ENCODE data around the gene HSPA2. TPM values are rescaled to one million over a fixed set of nuclear protein-coding genes. Genes with fewer than 3 reads are reported as not detected.

HSPA2 gene
- total and polyA plus RNA-seq, 3 donors from 2014 or later: 134 to 389 (median 160) TPM

GRCh38 chr14:64544607-64545312 lies 4.2 kb downstream of the HSPA2 start:
- Histone ChIP-seq H3K36me3 (ENCODE audit: low read depth, missing control alignments) (no peaks in the 10 kb centered on the region), H3K4me1 (no peaks in the 10 kb centered on the region), H3K27me3 (no peaks in the 10 kb centered on the region), H3K9me3 (no peaks in the 10 kb centered on the region), H3K27ac (no peak overlapping the region), H3K4me3 (no peak overlapping the region)
- 79 to 81% methylated on average over 5 of the region's 5 CpGs for WGBS, 2 donors
- TF ChIP-seq CTCF (IDR thresholded peaks at IDR 0.05) (no peak), POLR2A (IDR thresholded peaks at IDR 0.05) (no peak)
- DNase-seq: no peak
- intact Hi-C loops (cut with DNase I; ENCODE audit: low total_unique reads): loop anchor here (10.0 kb wide), 1 partner anchor 90 kb away; no protein-coding TSS in a partner anchor

DNA sequence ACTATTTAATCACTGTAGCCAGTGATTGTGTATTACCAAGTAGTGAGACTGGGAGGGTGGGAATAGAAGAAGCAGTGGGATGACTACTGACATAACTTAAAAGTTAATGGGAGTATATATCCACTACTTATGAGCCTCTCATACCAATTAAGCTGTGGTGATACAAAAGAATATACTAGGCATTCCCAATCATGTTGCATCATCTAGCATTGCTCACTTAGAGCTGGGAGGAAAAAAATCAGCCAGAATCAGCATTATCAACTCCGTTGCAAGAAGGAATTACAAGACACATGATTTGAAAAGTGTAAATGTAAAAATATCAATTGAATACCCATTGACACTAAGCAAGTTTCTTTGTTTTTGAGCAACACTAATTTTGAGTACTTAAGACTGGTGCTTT lies 8.5 kb downstream of the HSPA2 start:
- 50 to 76% methylated on average over 1 of the region's 1 CpG for WGBS, 2 donors

GRCh38 chr14:64549791-64550620 lies 9.5 kb downstream of the HSPA2 start, which contains the start of gene PPP1R36:
Gene PPP1R36 (plus strand): TSS chr14:64549961. CDS start chr14:64549998, 37 bp downstream.
- Histone ChIP-seq H3K27ac (no peak within 1 kb of the TSS), H3K27me3 (no peaks in the 10 kb centered on the region), H3K9me3 (no peaks in the 10 kb centered on the region), H3K4me1 (no peaks in the 10 kb centered on the region), H3K36me3 (ENCODE audit: low read depth, missing control alignments) (no peaks in the 10 kb centered on the region), H3K4me3 (peak within 1 kb of the TSS; percentile 46 to 59)
- 17 to 20% methylated on average over 37 to 43 of the region's 54 CpGs for WGBS, 2 donors
- intact Hi-C loops (cut with DNase I; ENCODE audit: low total_unique reads): loop anchor here (10.0 kb wide), 1 partner anchor 85 kb away; no protein-coding TSS in a partner anchor
- no peak for TF ChIP-seq POLR2A (IDR thresholded peaks at IDR 0.05)
- DNase-seq: peak; percentile 28

More for the DNA sequence above, 8.5 kb downstream of the HSPA2 start:
- DNase-seq: no peak
- no peaks in the 10 kb centered on the region for H3K36me3 ChIP-seq (ENCODE audit: low read depth, missing control alignments)
- H3K27me3 ChIP-seq: no peaks in the 10 kb centered on the region
- H3K4me3 ChIP-seq: no peak overlapping the region
- intact Hi-C loops (cut with DNase I; ENCODE audit: low total_unique reads): loop anchor here (10.0 kb wide), 1 partner anchor 86 kb away; no protein-coding TSS in a partner anchor
- H3K9me3 ChIP-seq: no peaks in the 10 kb centered on the region
- H3K27ac ChIP-seq: no peak overlapping the region
- TF ChIP-seq POLR2A (IDR thresholded peaks at IDR 0.05): no peak
- no peak for TF ChIP-seq CTCF (IDR thresholded peaks at IDR 0.05)
- H3K4me1 ChIP-seq: no peaks in the 10 kb centered on the region

DNA sequence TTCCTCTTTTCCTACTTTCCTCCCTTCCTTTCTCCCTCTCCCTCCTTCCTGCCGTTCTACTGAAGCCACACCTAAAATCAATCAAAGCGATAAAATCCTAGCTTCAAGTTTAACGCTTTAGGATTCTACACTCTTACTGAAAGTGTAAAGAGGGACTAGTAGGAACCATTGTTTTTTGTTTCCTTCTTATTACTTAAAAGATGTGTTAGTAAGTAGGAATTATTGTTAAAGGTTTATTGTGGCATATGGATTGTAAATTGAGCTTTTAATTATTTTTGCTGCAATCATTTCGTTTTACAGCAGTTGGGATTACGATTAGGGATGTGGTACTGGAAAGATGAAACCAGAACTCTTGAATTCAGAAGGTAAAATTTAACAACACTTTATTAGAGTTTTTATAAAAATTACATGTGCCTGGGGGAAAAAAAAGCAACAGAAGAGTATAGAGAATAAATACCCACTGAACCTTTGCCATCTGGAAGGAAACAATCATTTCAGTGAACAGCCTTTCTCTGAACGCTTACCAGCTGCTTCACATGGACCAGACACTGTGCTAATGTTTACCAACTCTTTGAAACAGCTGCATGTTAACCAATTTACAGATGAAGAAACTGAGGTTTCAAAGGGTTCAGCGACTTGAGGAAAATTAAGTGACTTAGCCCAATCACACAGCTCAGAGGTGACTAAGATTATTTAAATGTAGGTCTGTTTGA lies 10.2 kb downstream of the HSPA2 start:
- DNase-seq: no peak
- 48 to 58% methylated on average over 7 of the region's 7 CpGs for WGBS, 2 donors
- intact Hi-C loops (cut with DNase I; ENCODE audit: low total_unique reads): no loop called here
- Histone ChIP-seq H3K27me3 (no peaks in the 10 kb centered on the region), H3K36me3 (ENCODE audit: low read depth, missing control alignments) (no peaks in the 10 kb centered on the region), H3K9me3 (no peaks in the 10 kb centered on the region), H3K27ac (no peak overlapping the region), H3K4me1 (no peaks in the 10 kb centered on the region), H3K4me3 (peak overlapping the region in 1 of 2 donors; percentile 59)
- TF ChIP-seq CTCF (IDR thresholded peaks at IDR 0.05) (no peak), POLR2A (IDR thresholded peaks at IDR 0.05) (no peak)

DNA sequence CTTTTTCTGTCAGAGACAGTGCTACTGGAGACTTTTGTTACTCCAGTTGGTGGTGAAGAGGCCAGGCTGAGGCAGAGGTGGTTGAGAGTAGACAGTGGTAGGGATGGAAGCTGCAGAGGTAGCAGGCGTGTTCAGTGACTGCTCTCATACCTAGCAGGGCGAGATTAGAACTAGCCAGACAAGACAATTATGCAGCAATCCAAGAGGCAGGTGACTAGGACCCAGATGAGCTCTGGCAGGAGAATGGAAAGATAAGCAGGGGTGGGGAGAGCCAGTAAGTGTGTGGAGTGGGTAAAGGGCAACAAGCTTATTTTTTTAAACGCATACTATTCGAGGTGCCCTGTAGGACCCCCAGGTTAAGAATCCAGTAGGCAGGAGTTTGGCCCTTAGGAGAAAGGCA lies 14.0 kb downstream of the HSPA2 start:
- no peaks in the 10 kb centered on the region for H3K9me3 ChIP-seq
- no peak overlapping the region for H3K4me3 ChIP-seq
- no peak for TF ChIP-seq CTCF (IDR thresholded peaks at IDR 0.05)
- no peak for TF ChIP-seq POLR2A (IDR thresholded peaks at IDR 0.05)
- 80 to 82% methylated on average over 4 of the region's 4 CpGs for WGBS, 2 donors
- no peaks in the 10 kb centered on the region for H3K27me3 ChIP-seq
- intact Hi-C loops (cut with DNase I; ENCODE audit: low total_unique reads): no loop called here
- DNase-seq: no peak
- no peak overlapping the region for H3K27ac ChIP-seq
- no peaks in the 10 kb centered on the region for H3K4me1 ChIP-seq
- no peaks in the 10 kb centered on the region for H3K36me3 ChIP-seq (ENCODE audit: low read depth, missing control alignments)

Measured in testis (tissue), 3 donors.